ENCODE results near the gene KLHL3. TPM values are rescaled to one million over a fixed set of nuclear protein-coding genes. Genes with fewer than 3 reads are reported as not detected.
A peak's percentile ranks its signal among the peaks of the same experiment; 100 is the strongest.

KLHL3 gene
- total and polyA plus RNA-seq, 9 donors: 2.6 to 4.8 (median 4.0) TPM

GRCh38 chr5:137731176-137731575 lies 4.7 kb downstream of the KLHL3 start:
- DNase-seq: peak; percentile 51
- WGBS (ENCODE audit: insufficient coverage): 20% methylated on average over 1 of the region's 3 CpGs
- H3K9me3 ChIP-seq (replicated peaks; ENCODE audit: control insufficient read depth, low read depth, low read length): no peaks in the 10 kb centered on the region
- no peak overlapping the region for H3K4me3 ChIP-seq (ENCODE audit: low read length)
- peaks cover 8% of the 10 kb centered on the region for H3K4me1 ChIP-seq (ENCODE audit: control insufficient read depth, insufficient read depth, low read length)
- no peaks in the 10 kb centered on the region for H3K36me3 ChIP-seq (ENCODE audit: control insufficient read depth, insufficient read depth, low read length)
- H3K27me3 ChIP-seq (ENCODE audit: control insufficient read depth, insufficient read depth, low read length): no peaks in the 10 kb centered on the region
- H3K27ac ChIP-seq (ENCODE audit: low read length): no peak overlapping the region

GRCh38 chr5:137730336-137730735 lies 5.6 kb downstream of the KLHL3 start:
- Histone ChIP-seq H3K9me3 (replicated peaks; ENCODE audit: control insufficient read depth, low read depth, low read length) (no peaks in the 10 kb centered on the region), H3K27me3 (ENCODE audit: control insufficient read depth, insufficient read depth, low read length) (no peaks in the 10 kb centered on the region), H3K27ac (ENCODE audit: low read length) (no peak overlapping the region), H3K36me3 (ENCODE audit: control insufficient read depth, insufficient read depth, low read length) (no peaks in the 10 kb centered on the region), H3K4me3 (ENCODE audit: low read length) (no peak overlapping the region), H3K4me1 (ENCODE audit: control insufficient read depth, insufficient read depth, low read length) (peaks cover 3% of the 10 kb centered on the region)
- DNase-seq: no peak

GRCh38 chr5:137728048-137728447 lies 7.8 kb downstream of the KLHL3 start:
- no CpG with 5 or more reads among the region's 1 CpG for WGBS (ENCODE audit: insufficient coverage)
- no peak for DNase-seq
- H3K27ac ChIP-seq (ENCODE audit: low read length): no peak overlapping the region
- no peak overlapping the region for H3K4me3 ChIP-seq (ENCODE audit: low read length)
- H3K36me3 ChIP-seq (ENCODE audit: control insufficient read depth, insufficient read depth, low read length): no peaks in the 10 kb centered on the region
- H3K4me1 ChIP-seq (ENCODE audit: control insufficient read depth, insufficient read depth, low read length): no peaks in the 10 kb centered on the region
- no peaks in the 10 kb centered on the region for H3K27me3 ChIP-seq (ENCODE audit: control insufficient read depth, insufficient read depth, low read length)
- H3K9me3 ChIP-seq (replicated peaks; ENCODE audit: control insufficient read depth, low read depth, low read length): no peaks in the 10 kb centered on the region

- Histone ChIP-seq H3K27ac (ENCODE audit: low read length) (no peak overlapping the region), H3K9me3 (replicated peaks; ENCODE audit: control insufficient read depth, low read depth, low read length) (no peaks in the 10 kb centered on the region), H3K36me3 (ENCODE audit: control insufficient read depth, insufficient read depth, low read length) (no peaks in the 10 kb centered on the region), H3K4me3 (ENCODE audit: low read length) (no peak overlapping the region), H3K27me3 (ENCODE audit: control insufficient read depth, insufficient read depth, low read length) (no peaks in the 10 kb centered on the region), H3K4me1 (ENCODE audit: control insufficient read depth, insufficient read depth, low read length) (no peaks in the 10 kb centered on the region)
- WGBS (ENCODE audit: insufficient coverage): no CpG with 5 or more reads among the region's 2 CpGs
- no peak for DNase-seq
These were observed 8.3 kb downstream of the KLHL3 start for GRCh38 chr5:137727623-137728022.

GRCh38 chr5:137724251-137724650 lies 11.6 kb downstream of the KLHL3 start:
- Histone ChIP-seq H3K27ac (ENCODE audit: low read length) (no peak overlapping the region), H3K4me3 (ENCODE audit: low read length) (no peak overlapping the region), H3K36me3 (ENCODE audit: control insufficient read depth, insufficient read depth, low read length) (no peaks in the 10 kb centered on the region), H3K9me3 (replicated peaks; ENCODE audit: control insufficient read depth, low read depth, low read length) (no peaks in the 10 kb centered on the region), H3K4me1 (ENCODE audit: control insufficient read depth, insufficient read depth, low read length) (no peaks in the 10 kb centered on the region), H3K27me3 (ENCODE audit: control insufficient read depth, insufficient read depth, low read length) (no peaks in the 10 kb centered on the region)
- no peak for DNase-seq
- no CpG with 5 or more reads among the region's 2 CpGs for WGBS (ENCODE audit: insufficient coverage)

GRCh38 chr5:137718611-137719010 lies 17.3 kb downstream of the KLHL3 start:
- Histone ChIP-seq H3K9me3 (replicated peaks; ENCODE audit: control insufficient read depth, low read depth, low read length) (no peaks in the 10 kb centered on the region), H3K27ac (ENCODE audit: low read length) (no peak overlapping the region), H3K27me3 (ENCODE audit: control insufficient read depth, insufficient read depth, low read length) (no peaks in the 10 kb centered on the region), H3K4me3 (ENCODE audit: low read length) (no peak overlapping the region), H3K36me3 (ENCODE audit: control insufficient read depth, insufficient read depth, low read length) (no peaks in the 10 kb centered on the region), H3K4me1 (ENCODE audit: control insufficient read depth, insufficient read depth, low read length) (no peaks in the 10 kb centered on the region)
- no peak for DNase-seq

- Histone ChIP-seq H3K4me3 (ENCODE audit: low read length) (no peak overlapping the region), H3K36me3 (ENCODE audit: control insufficient read depth, insufficient read depth, low read length) (no peaks in the 10 kb centered on the region), H3K4me1 (ENCODE audit: control insufficient read depth, insufficient read depth, low read length) (no peaks in the 10 kb centered on the region), H3K27ac (ENCODE audit: low read length) (no peak overlapping the region), H3K27me3 (ENCODE audit: control insufficient read depth, insufficient read depth, low read length) (no peaks in the 10 kb centered on the region), H3K9me3 (replicated peaks; ENCODE audit: control insufficient read depth, low read depth, low read length) (no peaks in the 10 kb centered on the region)
- WGBS (ENCODE audit: insufficient coverage): no CpG with 5 or more reads among the region's 3 CpGs
- DNase-seq: no peak
These were observed 19.6 kb downstream of the KLHL3 start for GRCh38 chr5:137716337-137716736.

GRCh38 chr5:137715456-137715855 lies 20.4 kb downstream of the KLHL3 start:
- Histone ChIP-seq H3K4me3 (ENCODE audit: low read length) (no peak overlapping the region), H3K27ac (ENCODE audit: low read length) (no peak overlapping the region), H3K4me1 (ENCODE audit: control insufficient read depth, insufficient read depth, low read length) (no peaks in the 10 kb centered on the region), H3K36me3 (ENCODE audit: control insufficient read depth, insufficient read depth, low read length) (no peaks in the 10 kb centered on the region), H3K9me3 (replicated peaks; ENCODE audit: control insufficient read depth, low read depth, low read length) (no peaks in the 10 kb centered on the region), H3K27me3 (ENCODE audit: control insufficient read depth, insufficient read depth, low read length) (no peaks in the 10 kb centered on the region)
- no peak for DNase-seq
- WGBS (ENCODE audit: insufficient coverage): 75% methylated on average over 1 of the region's 1 CpG

- Histone ChIP-seq H3K4me3 (ENCODE audit: low read length) (no peak overlapping the region), H3K36me3 (ENCODE audit: control insufficient read depth, insufficient read depth, low read length) (no peaks in the 10 kb centered on the region), H3K9me3 (replicated peaks; ENCODE audit: control insufficient read depth, low read depth, low read length) (no peaks in the 10 kb centered on the region), H3K27me3 (ENCODE audit: control insufficient read depth, insufficient read depth, low read length) (no peaks in the 10 kb centered on the region), H3K4me1 (ENCODE audit: control insufficient read depth, insufficient read depth, low read length) (no peaks in the 10 kb centered on the region), H3K27ac (ENCODE audit: low read length) (no peak overlapping the region)
- DNase-seq: no peak
These were observed 20.9 kb downstream of the KLHL3 start for GRCh38 chr5:137714946-137715345.

GRCh38 chr5:137714494-137714893 lies 21.4 kb downstream of the KLHL3 start:
- Histone ChIP-seq H3K36me3 (ENCODE audit: control insufficient read depth, insufficient read depth, low read length) (peaks cover under 1% of the 10 kb centered on the region), H3K9me3 (replicated peaks; ENCODE audit: control insufficient read depth, low read depth, low read length) (no peaks in the 10 kb centered on the region), H3K27ac (ENCODE audit: low read length) (no peak overlapping the region), H3K4me1 (ENCODE audit: control insufficient read depth, insufficient read depth, low read length) (no peaks in the 10 kb centered on the region), H3K27me3 (ENCODE audit: control insufficient read depth, insufficient read depth, low read length) (no peaks in the 10 kb centered on the region), H3K4me3 (ENCODE audit: low read length) (no peak overlapping the region)
- WGBS (ENCODE audit: insufficient coverage): no CpG with 5 or more reads among the region's 2 CpGs
- no peak for DNase-seq

- no CpG with 5 or more reads among the region's 2 CpGs for WGBS (ENCODE audit: insufficient coverage)
- H3K9me3 ChIP-seq (replicated peaks; ENCODE audit: control insufficient read depth, low read depth, low read length): no peaks in the 10 kb centered on the region
These were observed 23.7 kb downstream of the KLHL3 start for GRCh38 chr5:137712139-137712667.

More at GRCh38 chr5:137712139-137712667, 23.7 kb downstream of the KLHL3 start:
- H3K4me1 ChIP-seq (ENCODE audit: control insufficient read depth, insufficient read depth, low read length): no peaks in the 10 kb centered on the region
- H3K4me3 ChIP-seq (ENCODE audit: low read length): no peak overlapping the region
- H3K27ac ChIP-seq (ENCODE audit: low read length): no peak overlapping the region
- no peaks in the 10 kb centered on the region for H3K27me3 ChIP-seq (ENCODE audit: control insufficient read depth, insufficient read depth, low read length)
- peaks cover 2% of the 10 kb centered on the region for H3K36me3 ChIP-seq (ENCODE audit: control insufficient read depth, insufficient read depth, low read length)
- DNase-seq: peak; percentile 12

Measured in muscle of leg (tissue), 11 donors.